Measurements from ENCODE around the gene IDI2. TPM values are rescaled to one million over a fixed set of nuclear protein-coding genes. Genes with fewer than 3 reads are reported as not detected.

IDI2 gene
- total RNA-seq, 4 donors from 2014 or later, result not detected

DNA sequence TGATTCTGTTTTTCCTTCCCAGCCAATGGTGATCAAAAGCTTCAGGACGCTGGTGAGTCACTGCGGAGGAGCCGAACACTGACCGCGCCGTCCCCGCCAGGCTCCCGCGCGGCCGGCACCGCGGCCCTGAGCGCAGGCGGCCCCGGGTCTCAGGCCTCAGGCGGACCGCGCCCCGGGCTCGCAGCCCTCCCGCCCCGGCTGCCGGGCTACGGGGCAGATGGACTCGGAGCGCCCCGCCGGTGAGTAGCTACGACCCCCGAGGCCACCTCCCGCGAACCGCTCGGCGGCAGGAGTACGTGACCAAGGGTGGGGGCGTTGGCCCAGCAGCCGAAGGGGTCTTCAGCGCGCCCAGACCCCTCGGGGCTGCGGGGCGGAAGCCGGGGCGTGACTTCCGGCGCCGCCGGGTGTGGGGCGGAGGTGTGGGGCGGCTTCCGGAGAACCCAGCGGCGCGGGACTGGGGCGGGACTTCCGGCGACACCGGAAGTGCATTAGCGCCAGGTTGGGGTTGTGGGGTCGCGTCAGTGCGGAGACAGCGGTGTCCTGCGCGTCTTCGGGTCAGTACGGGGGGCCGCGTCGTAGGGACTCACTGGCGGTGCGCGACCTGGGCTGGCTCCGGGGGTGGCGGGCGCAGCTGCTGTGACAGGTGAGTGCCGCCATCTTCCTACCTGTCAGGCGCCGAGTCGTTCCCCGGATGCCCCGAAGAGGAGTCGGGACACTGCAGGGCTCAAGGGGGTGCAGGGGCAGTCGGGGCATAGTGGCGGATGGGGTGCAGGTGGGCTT, 30.9 kb upstream of the IDI2 start, which contains the start of gene WDR37:
WDR37 (plus strand) TSS at position 60 of the 780 bp plus-strand sequence. CDS start 15,771 bp downstream, outside the sequence.
- Histone ChIP-seq H3K4me1 (peaks cover 31 to 57% (median 45%) of the 10 kb centered on the region in 4 donors), H3K36me3 (peaks cover 0 to 33% (median 21%) of the 10 kb centered on the region in 4 donors)

DNA sequence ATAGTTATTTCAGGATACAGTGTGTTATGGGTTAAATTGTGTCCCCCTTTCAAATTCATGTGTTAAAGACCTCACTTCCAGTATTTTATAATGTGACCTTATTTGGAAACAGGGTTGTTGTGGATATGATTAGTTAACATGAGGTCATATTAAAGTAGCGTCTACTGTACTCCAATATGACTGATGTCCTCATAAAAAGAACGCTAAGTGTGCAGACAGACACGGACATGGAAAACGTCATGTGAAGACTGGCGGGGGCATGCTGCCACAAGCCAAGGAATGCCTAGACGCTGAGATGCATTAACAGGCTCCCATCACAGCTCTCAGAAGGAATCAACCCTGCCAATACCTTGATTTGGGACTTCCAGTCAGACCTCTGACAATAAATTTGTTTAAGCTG, 29.0 kb upstream of the IDI2 start:
- H3K4me3 ChIP-seq, result peak overlapping the region in 3 of 4 donors; percentile 94 to 97 (median 96)
- H3K27ac ChIP-seq (replicated peaks in 1 of 4), result peak overlapping the region in 1 of 4 donors; percentile 100

More for the DNA sequence above, 30.9 kb upstream of the IDI2 start, which contains the start of gene WDR37:
- H3K4me3 ChIP-seq, result peak within 1 kb of the TSS; percentile 94 to 97 (median 95)
- DNase-seq (ENCODE audit: extremely low spot score), result no peak
- H3K27me3 ChIP-seq, result no peaks in the 10 kb centered on the region
- TF ChIP-seq POLR2AphosphoS5 (IDR thresholded peaks at IDR 0.05), result peak; percentile 89 to 94
- TF ChIP-seq POLR2A (IDR thresholded peaks at IDR 0.05; ENCODE audit: low read depth), result peak; percentile 81
- no peak for TF ChIP-seq EP300 (IDR thresholded peaks at IDR 0.05)
- TF ChIP-seq, protein P1, sequence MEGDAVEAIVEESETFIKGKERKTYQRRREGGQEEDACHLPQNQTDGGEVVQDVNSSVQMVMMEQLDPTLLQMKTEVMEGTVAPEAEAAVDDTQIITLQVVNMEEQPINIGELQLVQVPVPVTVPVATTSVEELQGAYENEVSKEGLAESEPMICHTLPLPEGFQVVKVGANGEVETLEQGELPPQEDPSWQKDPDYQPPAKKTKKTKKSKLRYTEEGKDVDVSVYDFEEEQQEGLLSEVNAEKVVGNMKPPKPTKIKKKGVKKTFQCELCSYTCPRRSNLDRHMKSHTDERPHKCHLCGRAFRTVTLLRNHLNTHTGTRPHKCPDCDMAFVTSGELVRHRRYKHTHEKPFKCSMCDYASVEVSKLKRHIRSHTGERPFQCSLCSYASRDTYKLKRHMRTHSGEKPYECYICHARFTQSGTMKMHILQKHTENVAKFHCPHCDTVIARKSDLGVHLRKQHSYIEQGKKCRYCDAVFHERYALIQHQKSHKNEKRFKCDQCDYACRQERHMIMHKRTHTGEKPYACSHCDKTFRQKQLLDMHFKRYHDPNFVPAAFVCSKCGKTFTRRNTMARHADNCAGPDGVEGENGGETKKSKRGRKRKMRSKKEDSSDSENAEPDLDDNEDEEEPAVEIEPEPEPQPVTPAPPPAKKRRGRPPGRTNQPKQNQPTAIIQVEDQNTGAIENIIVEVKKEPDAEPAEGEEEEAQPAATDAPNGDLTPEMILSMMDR (IDR thresholded peaks at IDR 0.05), result no peak
- 2% methylated on average over 12 of the region's 87 CpGs for WGBS
- intact Hi-C loops (cut with DNase I), result loop anchor here (2.0 to 10.0 kb wide), 2 partner anchors 68 to 122 kb away; partner anchors contain the start of genes GTPBP4 and LARP4B
- peak within 1 kb of the TSS; percentile 99 to 100 (median 99) for H3K27ac ChIP-seq (replicated peaks in 1 of 4)
- H3K9me3 ChIP-seq, result no peaks in the 10 kb centered on the region

DNA sequence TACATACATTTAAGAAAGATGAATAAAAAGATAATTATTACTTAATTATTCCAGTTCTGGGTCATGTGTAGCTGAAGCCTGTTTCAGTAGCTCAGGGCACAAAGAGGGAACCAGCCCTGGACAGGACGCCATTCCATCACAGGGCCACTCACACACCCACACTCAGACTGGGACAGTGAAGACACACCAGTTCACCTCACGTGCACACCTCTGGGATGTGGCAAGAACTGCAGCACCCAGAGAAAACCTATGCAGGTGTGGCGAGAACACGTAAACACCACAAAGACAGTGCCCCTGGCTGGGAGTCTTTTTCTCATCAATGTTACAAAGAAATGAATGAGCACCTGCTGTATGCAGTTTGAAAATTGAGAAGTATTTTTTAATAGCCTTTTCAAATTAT, 24.9 kb upstream of the IDI2 start:
- Histone ChIP-seq H3K9me3 (no peaks in the 10 kb centered on the region), H3K27ac (replicated peaks in 1 of 4) (peak overlapping the region in 2 of 4 donors; percentile 96 to 97), H3K4me3 (no peak overlapping the region), H3K4me1 (peaks cover 42 to 68% (median 59%) of the 10 kb centered on the region in 4 donors), H3K36me3 (peaks cover 0 to 29% (median 23%) of the 10 kb centered on the region in 4 donors), H3K27me3 (no peaks in the 10 kb centered on the region)
- DNase-seq (ENCODE audit: extremely low spot score), result no peak
- intact Hi-C loops (cut with DNase I), result loop anchor here (10.0 kb wide), 1 partner anchor 116 kb away; the partner anchor contains the start of gene LARP4B
- TF ChIP-seq POLR2A (IDR thresholded peaks at IDR 0.05; ENCODE audit: low read depth), result no peak
- no peak for TF ChIP-seq EP300 (IDR thresholded peaks at IDR 0.05)
- TF ChIP-seq, protein P1 (IDR thresholded peaks at IDR 0.05), result no peak
- no peak for TF ChIP-seq POLR2AphosphoS5 (IDR thresholded peaks at IDR 0.05)
- 81% methylated on average over 4 of the region's 4 CpGs for whole genome bisulfite sequencing

More for the DNA sequence above, 29.0 kb upstream of the IDI2 start:
- Histone ChIP-seq H3K27me3 (no peaks in the 10 kb centered on the region), H3K4me1 (peaks cover 49 to 67% (median 60%) of the 10 kb centered on the region in 4 donors), H3K36me3 (peaks cover 0 to 37% (median 23%) of the 10 kb centered on the region in 4 donors), H3K9me3 (no peaks in the 10 kb centered on the region)
- 62% methylated on average over 6 of the region's 6 CpGs for WGBS
- TF ChIP-seq, protein P1 (IDR thresholded peaks at IDR 0.05), result no peak
- no peak for TF ChIP-seq POLR2AphosphoS5 (IDR thresholded peaks at IDR 0.05)
- no peak for TF ChIP-seq POLR2A (IDR thresholded peaks at IDR 0.05; ENCODE audit: low read depth)
- TF ChIP-seq EP300 (IDR thresholded peaks at IDR 0.05), result no peak
- DNase-seq (ENCODE audit: extremely low spot score), result no peak
- intact Hi-C loops (cut with DNase I), result loop anchor here (10.0 kb wide), 1 partner anchor 120 kb away; the partner anchor contains the start of gene LARP4B

DNA sequence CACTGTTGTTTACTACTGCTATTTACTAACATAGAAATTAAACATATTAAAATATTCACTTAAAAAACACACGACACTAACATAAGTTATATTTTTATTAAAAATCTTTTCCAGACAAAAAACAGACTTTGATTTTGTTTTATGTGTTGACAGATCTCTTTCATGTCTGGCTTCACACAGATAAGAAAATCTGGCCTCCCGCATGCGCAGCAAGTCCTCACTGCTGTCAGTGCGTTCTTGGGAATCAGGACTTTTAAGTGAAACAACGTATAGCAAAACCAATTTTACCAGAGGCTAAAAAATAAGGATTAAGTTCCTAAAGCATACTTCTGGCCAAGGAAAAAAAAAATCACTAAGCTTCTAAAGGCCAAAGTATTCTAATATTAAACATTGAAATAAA, 24.5 kb upstream of the IDI2 start:
- peaks cover 38 to 67% (median 55%) of the 10 kb centered on the region in 4 donors for H3K4me1 ChIP-seq
- peaks cover 0 to 29% (median 23%) of the 10 kb centered on the region in 4 donors for H3K36me3 ChIP-seq
- H3K27me3 ChIP-seq, result no peaks in the 10 kb centered on the region
- TF ChIP-seq POLR2AphosphoS5 (IDR thresholded peaks at IDR 0.05) (no peak), POLR2A (IDR thresholded peaks at IDR 0.05; ENCODE audit: low read depth) (no peak), EP300 (IDR thresholded peaks at IDR 0.05) (no peak)
- TF ChIP-seq, protein P1 (IDR thresholded peaks at IDR 0.05), result no peak
- peak overlapping the region; percentile 69 to 83 (median 78) for H3K4me3 ChIP-seq
- DNase-seq (ENCODE audit: extremely low spot score), result no peak
- peak overlapping the region; percentile 96 to 98 (median 98) for H3K27ac ChIP-seq (replicated peaks in 1 of 4)
- no peaks in the 10 kb centered on the region for H3K9me3 ChIP-seq
- WGBS, result 51% methylated on average over 5 of the region's 5 CpGs
- intact Hi-C loops (cut with DNase I), result loop anchor here (10.0 kb wide), 1 partner anchor 115 kb away; the partner anchor contains the start of gene LARP4B
